ENCODE measurements around the gene MTHFD1L. TPM values are rescaled to one million over a fixed set of nuclear protein-coding genes. Genes with fewer than 3 reads are reported as not detected.

MTHFD1L gene
- total RNA-seq, 1 donor from 2014 or later: 53.2 TPM

GRCh38 chr6:150874179-150874578 is 8.7 kb downstream of the MTHFD1L start:
- no peak for TF ChIP-seq CTCF (IDR thresholded peaks at IDR 0.05; ENCODE audit: insufficient read depth, low read length, severe bottlenecking)
- H3K4me3 ChIP-seq (ENCODE audit: low read depth, low read length): no peak overlapping the region
- DNase-seq (ENCODE audit: low read depth): no peak

GRCh38 chr6:150875841-150876240 is 10.3 kb downstream of the MTHFD1L start:
- no peaks in the 10 kb centered on the region for H3K27me3 ChIP-seq (ENCODE audit: control insufficient read depth, insufficient read depth, low read length)
- FAIRE-seq (no peak), DNase-seq (ENCODE audit: low read depth) (no peak)

More at GRCh38 chr6:150874179-150874578, 8.7 kb downstream of the MTHFD1L start:
- FAIRE-seq: no peak
- Histone ChIP-seq H3K36me3 (ENCODE audit: control insufficient read depth, insufficient read depth, low read length) (peaks cover 9% of the 10 kb centered on the region), H3K27me3 (ENCODE audit: control insufficient read depth, insufficient read depth, low read length) (no peaks in the 10 kb centered on the region)

GRCh38 chr6:150876598-150876997 is 11.1 kb downstream of the MTHFD1L start:
- DNase-seq (ENCODE audit: low read depth) (no peak), FAIRE-seq (no peak)
- Histone ChIP-seq H3K4me3 (ENCODE audit: low read depth, low read length) (no peak overlapping the region), H3K36me3 (ENCODE audit: control insufficient read depth, insufficient read depth, low read length) (peaks cover 9% of the 10 kb centered on the region), H3K27me3 (ENCODE audit: control insufficient read depth, insufficient read depth, low read length) (no peaks in the 10 kb centered on the region)
- no peak for TF ChIP-seq CTCF (IDR thresholded peaks at IDR 0.05; ENCODE audit: insufficient read depth, low read length, severe bottlenecking)

More at GRCh38 chr6:150875841-150876240, 10.3 kb downstream of the MTHFD1L start:
- Histone ChIP-seq H3K36me3 (ENCODE audit: control insufficient read depth, insufficient read depth, low read length) (peaks cover 9% of the 10 kb centered on the region), H3K4me3 (ENCODE audit: low read depth, low read length) (no peak overlapping the region)
- TF ChIP-seq CTCF (IDR thresholded peaks at IDR 0.05; ENCODE audit: insufficient read depth, low read length, severe bottlenecking): no peak

- no peak for FAIRE-seq
Observed at GRCh38 chr6:150877928-150878327, 12.4 kb downstream of the MTHFD1L start.

GRCh38 chr6:150878347-150879213 is 13.1 kb downstream of the MTHFD1L start:
- no peak for TF ChIP-seq CTCF (IDR thresholded peaks at IDR 0.05; ENCODE audit: insufficient read depth, low read length, severe bottlenecking)
- DNase-seq (ENCODE audit: low read depth) (no peak), FAIRE-seq (no peak)
- H3K36me3 ChIP-seq (ENCODE audit: control insufficient read depth, insufficient read depth, low read length): peaks cover 12% of the 10 kb centered on the region
- no peaks in the 10 kb centered on the region for H3K27me3 ChIP-seq (ENCODE audit: control insufficient read depth, insufficient read depth, low read length)
- no peak overlapping the region for H3K4me3 ChIP-seq (ENCODE audit: low read depth, low read length)

More at GRCh38 chr6:150877928-150878327, 12.4 kb downstream of the MTHFD1L start:
- peaks cover 9% of the 10 kb centered on the region for H3K36me3 ChIP-seq (ENCODE audit: control insufficient read depth, insufficient read depth, low read length)
- H3K4me3 ChIP-seq (ENCODE audit: low read depth, low read length): no peak overlapping the region
- H3K27me3 ChIP-seq (ENCODE audit: control insufficient read depth, insufficient read depth, low read length): no peaks in the 10 kb centered on the region
- DNase-seq (ENCODE audit: low read depth): no peak
- no peak for TF ChIP-seq CTCF (IDR thresholded peaks at IDR 0.05; ENCODE audit: insufficient read depth, low read length, severe bottlenecking)
